Neural crest cell (in vitro differentiated cells): ENCODE measurements around the gene MYADM. TPM values are rescaled to one million over a fixed set of nuclear protein-coding genes. Genes with fewer than 3 reads are reported as not detected.

ENCODE experiments used
- DNase-seq: peaks from one replicate; pipeline ENCODE4 v3.0.0; 2021; ENCODE audit warnings: low read depth, mixed read lengths, low spot score
- H3K27ac Mint-ChIP-seq: one replicate; pipeline ENCODE4 v1.8.0; 2021; ENCODE audit warnings: mild to moderate bottlenecking, mixed read lengths; ENCODE audit not compliant: unreplicated experiment
- H3K27me3 Mint-ChIP-seq: 2 replicates; pipeline ENCODE4 v1.8.0; 2021; ENCODE audit warnings: low read depth, mild to moderate bottlenecking, mixed read lengths
- H3K36me3 Mint-ChIP-seq: 2 replicates; pipeline ENCODE4 v1.8.0; 2021; ENCODE audit warnings: low read depth, mild to moderate bottlenecking, mixed read lengths
- H3K4me1 Mint-ChIP-seq: 2 replicates; pipeline ENCODE4 v1.8.0; 2021; ENCODE audit warnings: mixed read lengths
- H3K4me3 Mint-ChIP-seq: one replicate; pipeline ENCODE4 v1.8.0; 2021; ENCODE audit warnings: mild to moderate bottlenecking, mixed read lengths
- H3K9me3 Mint-ChIP-seq: 2 replicates; pipeline ENCODE4 v1.8.0; 2021; ENCODE audit warnings: mixed read lengths
- CTCF ChIP-seq: fragments of 200-600 bp; sonication (generic); conservative IDR thresholded peaks from 2 replicates; pipeline ENCODE4 v1.5.0; 2021; ENCODE audit warnings: antibody characterized with exemption, mild to moderate bottlenecking
- total RNA-seq: library from RNA; stranded (reverse); gene quantifications from 2 replicates; pipeline ENCODE4 v1.2.1, GENCODE V29; 2021

MYADM gene
- total RNA-seq, 1 donor from 2014 or later = 19.1 TPM

- Mint-ChIP-seq H3K27me3 (peaks cover 88% of the 10 kb centered on the region), H3K9me3 (no peaks in the 10 kb centered on the region), H3K36me3 (no peaks in the 10 kb centered on the region), H3K4me1 (peaks cover 27% of the 10 kb centered on the region), H3K4me3 (no peak overlapping the region), H3K27ac (no peak overlapping the region)
- no peak for DNase-seq
- no peak for TF ChIP-seq CTCF
Observed at GRCh38 chr19:53905787-53906186, 38.1 kb downstream of the MYADM start.

- no peaks in the 10 kb centered on the region for H3K36me3 Mint-ChIP-seq
- peaks cover 91% of the 10 kb centered on the region for H3K27me3 Mint-ChIP-seq
- peak; percentile 79 for TF ChIP-seq CTCF
- DNase-seq = peak; percentile 65
- no peak overlapping the region for H3K27ac Mint-ChIP-seq
- peaks cover 27% of the 10 kb centered on the region for H3K4me1 Mint-ChIP-seq
- peak overlapping the region; percentile 31 for H3K4me3 Mint-ChIP-seq
- no peaks in the 10 kb centered on the region for H3K9me3 Mint-ChIP-seq
Observed at GRCh38 chr19:53906211-53907192, 38.8 kb downstream of the MYADM start.

GRCh38 chr19:53907193-53907581 lies 39.5 kb downstream of the MYADM start:
- Mint-ChIP-seq H3K27me3 (peaks cover 94% of the 10 kb centered on the region), H3K36me3 (no peaks in the 10 kb centered on the region), H3K4me3 (peak overlapping the region; percentile 85), H3K27ac (no peak overlapping the region), H3K4me1 (peaks cover 27% of the 10 kb centered on the region), H3K9me3 (no peaks in the 10 kb centered on the region)
- no peak for TF ChIP-seq CTCF
- DNase-seq = no peak

- Mint-ChIP-seq H3K36me3 (no peaks in the 10 kb centered on the region), H3K9me3 (no peaks in the 10 kb centered on the region), H3K4me3 (peak overlapping the region; percentile 85), H3K27me3 (peaks cover 92% of the 10 kb centered on the region), H3K4me1 (peaks cover 27% of the 10 kb centered on the region), H3K27ac (no peak overlapping the region)
- no peak for DNase-seq
- TF ChIP-seq CTCF = no peak
Observed at GRCh38 chr19:53907690-53908089, 40.0 kb downstream of the MYADM start.

- H3K4me3 Mint-ChIP-seq = peak overlapping the region; percentile 86
- peaks cover 27% of the 10 kb centered on the region for H3K4me1 Mint-ChIP-seq
- TF ChIP-seq CTCF = no peak
- DNase-seq = peak; percentile 66
- H3K9me3 Mint-ChIP-seq = no peaks in the 10 kb centered on the region
- H3K27ac Mint-ChIP-seq = peak overlapping the region; percentile 65
- H3K36me3 Mint-ChIP-seq = no peaks in the 10 kb centered on the region
- H3K27me3 Mint-ChIP-seq = peaks cover 86% of the 10 kb centered on the region
Observed at GRCh38 chr19:53908106-53908934, 40.6 kb downstream of the MYADM start.
